ENCODE results near the gene KIF13A.

The KIF13A gene

GRCh38 chr6:17712576-17712975, 274.9 kb downstream of the KIF13A start:
- DNase-seq: no peak

- no peak for DNase-seq
These were observed 277.1 kb downstream of the KIF13A start for GRCh38 chr6:17710331-17710730.

GRCh38 chr6:17709476-17709875, 278.0 kb downstream of the KIF13A start:
- no peak for DNase-seq

Measured in NCI-H1092 (cell line).